K562 (cell line): Measurements from ENCODE around the gene LGALS8. TPM values are rescaled to one million over a fixed set of nuclear protein-coding genes. Genes with fewer than 3 reads are reported as not detected.

Experiments
- ATF7 ChIP-seq: fragments of 450-650 bp; IDR thresholded peaks from 2 replicates; pipeline ENCODE4 v1.7.1; 2014; ENCODE audit warnings: mild to moderate bottlenecking, moderate library complexity
- BCL6 ChIP-seq: fragments of 250-450 bp; sonication (Bioruptor Pico); IDR thresholded peaks from 2 replicates; pipeline ENCODE4 v1.4.0; 2020
- BDP1 ChIP-seq: IDR thresholded peaks from 3 replicates; pipeline ENCODE4 v1.6.1; 2011; ENCODE audit not compliant: insufficient read length, insufficient read depth
- CCNT2 ChIP-seq: IDR thresholded peaks from 2 replicates; pipeline ENCODE4 v1.6.1; 2011; ENCODE audit warnings: borderline replicate concordance, low read depth, mild to moderate bottlenecking, moderate library complexity, mixed read lengths, low read length; ENCODE audit not compliant: insufficient read length; ENCODE audit errors: extremely low read depth
- ETV1 ChIP-seq: fragments of 450-650 bp; conservative IDR thresholded peaks from 2 replicates; pipeline ENCODE4 v1.6.1; 2016; ENCODE audit warnings: missing genetic modification characterization, control low read depth, low read depth, missing compliant biosample characterization
- GTF2E2 ChIP-seq: fragments of 200-800 bp; sonication (Bioruptor generic); IDR thresholded peaks from 2 replicates; pipeline ENCODE4 v1.6.1; 2016; ENCODE audit warnings: missing genetic modification characterization, missing compliant biosample characterization
- HNRNPLL ChIP-seq: fragments of 200-400 bp; formaldehyde crosslinking; IDR thresholded peaks from 2 replicates; pipeline ENCODE4 v1.6.1; 2017; ENCODE audit warnings: low read length, low read depth, mild to moderate bottlenecking; ENCODE audit not compliant: poor library complexity, severe bottlenecking
- JUNB ChIP-seq: fragments of 450-650 bp; formaldehyde crosslinking; conservative IDR thresholded peaks from 2 replicates; pipeline ENCODE4 v1.4.0; 2020; ENCODE audit warnings: mild to moderate bottlenecking
- MAFK ChIP-seq: IDR thresholded peaks from 2 replicates; pipeline ENCODE4 v1.6.1; 2011; ENCODE audit warnings: low read length, improper control_type of control experiment
- MCM3 ChIP-seq: fragments of 450-650 bp; IDR thresholded peaks from 2 replicates; pipeline ENCODE4 v1.6.1; 2016
- RBM15 ChIP-seq: fragments of 200-400 bp; formaldehyde crosslinking; IDR thresholded peaks from 2 replicates; pipeline ENCODE4 v1.6.1; 2018; ENCODE audit warnings: mild to moderate bottlenecking, low read length, moderate library complexity; ENCODE audit not compliant: insufficient read depth
- TAF7 ChIP-seq: fragments of 450-650 bp; IDR thresholded peaks from 2 replicates; pipeline ENCODE4 v1.6.1; 2016; ENCODE audit warnings: missing genetic modification characterization, missing compliant biosample characterization
- TAL1 ChIP-seq: fragments of 450-650 bp; IDR thresholded peaks from 2 replicates; pipeline ENCODE4 v1.6.1; 2016; ENCODE audit warnings: mild to moderate bottlenecking
- TBL1XR1 ChIP-seq, 2 experiments: IDR thresholded peaks; 2 replicates each; pipeline ENCODE4 v1.6.1; 2012; ENCODE audit warnings: improper control_type of control experiment in 2 of 2, low read length in 2 of 2, mild to moderate bottlenecking in 1 of 2
- ZFPM2 ChIP-seq: fragments of 250-450 bp; sonication (Bioruptor Pico); IDR thresholded peaks from 2 replicates; pipeline ENCODE4 v1.5.1; 2022; ENCODE audit warnings: mild to moderate bottlenecking
- ZFX ChIP-seq: sonication (generic); formaldehyde crosslinking; IDR thresholded peaks from 2 replicates; pipeline ENCODE4 v1.8.0; 2022; ENCODE audit warnings: mild to moderate bottlenecking, missing genetic modification reagents, moderate library complexity
- ZNF174 ChIP-seq: fragments of 250-450 bp; sonication (Bioruptor Pico); IDR thresholded peaks from 2 replicates; pipeline ENCODE4 v1.4.0; 2020; ENCODE audit warnings: mild to moderate bottlenecking
- ZNF3 ChIP-seq: fragments of 250-450 bp; sonication (Bioruptor Pico); IDR thresholded peaks from 2 replicates; pipeline ENCODE4 v1.5.0; 2021; ENCODE audit warnings: mild to moderate bottlenecking, moderate library complexity
- polyA plus RNA-seq, 8 experiments: library from polyadenylated mRNA; depleted of rRNA in 4 of 8; stranded (reverse) in 5 of 8; unstranded in 3 of 8; fragments of >200 nt; fragmentation: Nextera tagmentation in 2 of 8; fragmentation: Illumina TruSeq in 1 of 8; extraction: Ambion mirVana in 2 of 8; extraction: Trizol in 1 of 8; gene quantifications; 2 replicates each; pipeline versions ENCODE4 v1.2.1 to v1.2.3, GENCODE V29; 2011 to 2014; ENCODE audit warnings: inconsistent platforms in 1 of 8, missing spikeins in 1 of 8
- total RNA-seq, 7 experiments: library from RNA; depleted of rRNA in 6 of 7; stranded (reverse); fragments of >200 nt in 6 of 7; fragmentation: Illumina TruSeq in 2 of 7; extraction: Trizol in 2 of 7; gene quantifications; 2 replicates each; pipeline versions ENCODE4 v1.2.1 to v1.2.3, GENCODE V29; 2011 to 2021; ENCODE audit warnings: low replicate concordance in 1 of 7
- TF ChIP-seq, protein P1 (sequence below): IDR thresholded peaks from 3 replicates; pipeline ENCODE4 v1.6.1; 2011; ENCODE audit warnings: borderline replicate concordance, mild to moderate bottlenecking, moderate library complexity; ENCODE audit not compliant: insufficient read length; ENCODE audit errors: extremely low read depth
- TF ChIP-seq, protein P2 (sequence below): fragments of 450-650 bp; IDR thresholded peaks from 2 replicates; pipeline ENCODE4 v1.7.0; 2016; ENCODE audit warnings: borderline replicate concordance
- TF ChIP-seq, protein P3 (sequence below), 2 experiments: fragments of 150-350 bp in 1 of 2; IDR thresholded peaks; 2 replicates each; pipeline ENCODE4 v1.6.1; 2012 to 2016; ENCODE audit warnings: low read depth in 2 of 2, low read length in 2 of 2, mild to moderate bottlenecking in 1 of 2, moderate library complexity in 1 of 2

Gene LGALS8
- total and polyA plus RNA-seq, 9 of the 15 experiments (the other 6 are each of a cell fraction or from before 2014, with no cell fraction given) = 57.4 to 87.7 (median 70.3) TPM

DNA sequence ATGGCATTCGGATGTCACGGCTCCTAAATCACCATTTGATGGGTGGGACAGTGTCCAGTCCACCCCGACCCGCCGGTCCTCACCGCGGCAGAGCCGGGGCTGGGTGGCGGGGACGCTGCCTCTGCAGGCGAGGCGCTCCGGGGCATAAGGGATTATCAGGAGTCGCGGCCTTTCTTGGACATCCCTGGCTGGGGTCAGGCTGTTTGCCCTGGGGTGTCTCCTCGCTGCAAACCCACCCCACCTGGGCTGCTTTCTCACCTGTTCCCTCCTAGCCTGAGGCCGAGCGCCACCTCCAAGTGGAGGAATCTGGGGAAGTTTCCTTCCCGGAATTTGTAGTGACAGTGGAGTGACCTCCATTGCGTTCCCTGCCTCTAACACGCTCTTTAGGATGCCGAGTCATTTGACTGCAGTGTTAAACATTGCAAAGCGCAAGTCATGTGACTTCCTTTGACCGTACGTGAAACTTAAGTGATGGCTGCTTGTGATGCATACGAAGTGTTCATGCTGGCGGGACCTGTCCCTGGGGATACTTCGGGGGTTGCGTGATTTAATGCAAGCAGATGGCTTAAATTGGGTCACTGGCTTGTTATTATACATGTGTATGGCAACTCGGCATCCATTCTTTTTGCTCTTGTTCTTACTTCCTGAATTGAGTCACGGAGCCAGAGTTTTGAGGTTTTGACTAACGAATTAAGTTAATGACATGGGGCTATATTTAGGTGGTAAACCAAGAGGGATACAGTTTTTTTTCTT, 536 bp downstream of the LGALS8 start (continued):
- TF ChIP-seq TBL1XR1 (IDR thresholded peaks at IDR 0.05; ENCODE audit: low read length in 2 of 2) (no peak), ZFPM2 (CRISPR knock-in tag) (0 out of 2 replicates have a peak, but pooled peaks have one; percentile 49), ETV1 (no peak), TAL1 (no peak), BCL6 (CRISPR knock-in tag) (no peak), JUNB (CRISPR knock-in tag) (no peak), TAF7 (tag) (peak; percentile 53), ZFX (CRISPR knock-in tag) (peak; percentile 94), ZNF3 (no peak), RBM15 (no peak), HNRNPLL (no peak), ZNF174 (CRISPR knock-in tag) (no peak), BDP1 (no peak), GTF2E2 (tag) (peak; percentile 55), ATF7 (no peak; the same call in 1 of the 2 replicates), CCNT2 (no peak), MAFK (peak; percentile 67), MCM3 (no peak)
- TF ChIP-seq, protein P1, sequence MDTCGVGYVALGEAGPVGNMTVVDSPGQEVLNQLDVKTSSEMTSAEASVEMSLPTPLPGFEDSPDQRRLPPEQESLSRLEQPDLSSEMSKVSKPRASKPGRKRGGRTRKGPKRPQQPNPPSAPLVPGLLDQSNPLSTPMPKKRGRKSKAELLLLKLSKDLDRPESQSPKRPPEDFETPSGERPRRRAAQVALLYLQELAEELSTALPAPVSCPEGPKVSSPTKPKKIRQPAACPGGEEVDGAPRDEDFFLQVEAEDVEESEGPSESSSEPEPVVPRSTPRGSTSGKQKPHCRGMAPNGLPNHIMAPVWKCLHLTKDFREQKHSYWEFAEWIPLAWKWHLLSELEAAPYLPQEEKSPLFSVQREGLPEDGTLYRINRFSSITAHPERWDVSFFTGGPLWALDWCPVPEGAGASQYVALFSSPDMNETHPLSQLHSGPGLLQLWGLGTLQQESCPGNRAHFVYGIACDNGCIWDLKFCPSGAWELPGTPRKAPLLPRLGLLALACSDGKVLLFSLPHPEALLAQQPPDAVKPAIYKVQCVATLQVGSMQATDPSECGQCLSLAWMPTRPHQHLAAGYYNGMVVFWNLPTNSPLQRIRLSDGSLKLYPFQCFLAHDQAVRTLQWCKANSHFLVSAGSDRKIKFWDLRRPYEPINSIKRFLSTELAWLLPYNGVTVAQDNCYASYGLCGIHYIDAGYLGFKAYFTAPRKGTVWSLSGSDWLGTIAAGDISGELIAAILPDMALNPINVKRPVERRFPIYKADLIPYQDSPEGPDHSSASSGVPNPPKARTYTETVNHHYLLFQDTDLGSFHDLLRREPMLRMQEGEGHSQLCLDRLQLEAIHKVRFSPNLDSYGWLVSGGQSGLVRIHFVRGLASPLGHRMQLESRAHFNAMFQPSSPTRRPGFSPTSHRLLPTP = no peak
- TF ChIP-seq, protein P2, sequence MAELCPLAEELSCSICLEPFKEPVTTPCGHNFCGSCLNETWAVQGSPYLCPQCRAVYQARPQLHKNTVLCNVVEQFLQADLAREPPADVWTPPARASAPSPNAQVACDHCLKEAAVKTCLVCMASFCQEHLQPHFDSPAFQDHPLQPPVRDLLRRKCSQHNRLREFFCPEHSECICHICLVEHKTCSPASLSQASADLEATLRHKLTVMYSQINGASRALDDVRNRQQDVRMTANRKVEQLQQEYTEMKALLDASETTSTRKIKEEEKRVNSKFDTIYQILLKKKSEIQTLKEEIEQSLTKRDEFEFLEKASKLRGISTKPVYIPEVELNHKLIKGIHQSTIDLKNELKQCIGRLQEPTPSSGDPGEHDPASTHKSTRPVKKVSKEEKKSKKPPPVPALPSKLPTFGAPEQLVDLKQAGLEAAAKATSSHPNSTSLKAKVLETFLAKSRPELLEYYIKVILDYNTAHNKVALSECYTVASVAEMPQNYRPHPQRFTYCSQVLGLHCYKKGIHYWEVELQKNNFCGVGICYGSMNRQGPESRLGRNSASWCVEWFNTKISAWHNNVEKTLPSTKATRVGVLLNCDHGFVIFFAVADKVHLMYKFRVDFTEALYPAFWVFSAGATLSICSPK = no peak
- TF ChIP-seq, protein P3, sequence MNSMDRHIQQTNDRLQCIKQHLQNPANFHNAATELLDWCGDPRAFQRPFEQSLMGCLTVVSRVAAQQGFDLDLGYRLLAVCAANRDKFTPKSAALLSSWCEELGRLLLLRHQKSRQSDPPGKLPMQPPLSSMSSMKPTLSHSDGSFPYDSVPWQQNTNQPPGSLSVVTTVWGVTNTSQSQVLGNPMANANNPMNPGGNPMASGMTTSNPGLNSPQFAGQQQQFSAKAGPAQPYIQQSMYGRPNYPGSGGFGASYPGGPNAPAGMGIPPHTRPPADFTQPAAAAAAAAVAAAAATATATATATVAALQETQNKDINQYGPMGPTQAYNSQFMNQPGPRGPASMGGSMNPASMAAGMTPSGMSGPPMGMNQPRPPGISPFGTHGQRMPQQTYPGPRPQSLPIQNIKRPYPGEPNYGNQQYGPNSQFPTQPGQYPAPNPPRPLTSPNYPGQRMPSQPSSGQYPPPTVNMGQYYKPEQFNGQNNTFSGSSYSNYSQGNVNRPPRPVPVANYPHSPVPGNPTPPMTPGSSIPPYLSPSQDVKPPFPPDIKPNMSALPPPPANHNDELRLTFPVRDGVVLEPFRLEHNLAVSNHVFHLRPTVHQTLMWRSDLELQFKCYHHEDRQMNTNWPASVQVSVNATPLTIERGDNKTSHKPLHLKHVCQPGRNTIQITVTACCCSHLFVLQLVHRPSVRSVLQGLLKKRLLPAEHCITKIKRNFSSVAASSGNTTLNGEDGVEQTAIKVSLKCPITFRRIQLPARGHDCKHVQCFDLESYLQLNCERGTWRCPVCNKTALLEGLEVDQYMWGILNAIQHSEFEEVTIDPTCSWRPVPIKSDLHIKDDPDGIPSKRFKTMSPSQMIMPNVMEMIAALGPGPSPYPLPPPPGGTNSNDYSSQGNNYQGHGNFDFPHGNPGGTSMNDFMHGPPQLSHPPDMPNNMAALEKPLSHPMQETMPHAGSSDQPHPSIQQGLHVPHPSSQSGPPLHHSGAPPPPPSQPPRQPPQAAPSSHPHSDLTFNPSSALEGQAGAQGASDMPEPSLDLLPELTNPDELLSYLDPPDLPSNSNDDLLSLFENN (IDR thresholded peaks at IDR 0.05; ENCODE audit: low read depth in 2 of 2, low read length in 2 of 2) = peak in 1 of 2 experiments; percentile 40; a peak in 1 of 4 replicates
